Lower leg skin (tissue), 3 donors: Measurements from ENCODE around the gene ADISSP.

Source experiments
- CTCF ChIP-seq, 3 donors: fragments of 450-650 bp; IDR thresholded peaks; one replicate each; pipeline ENCODE4 v1.5.1; 2016; ENCODE audit warnings: antibody characterized with exemption in 3 of 3, mild to moderate bottlenecking in 3 of 3, moderate library complexity in 2 of 3
- POLR2A ChIP-seq, 2 donors: fragments of 450-650 bp; IDR thresholded peaks; one replicate each; pipeline ENCODE4 v1.6.1; 2016 to 2017; ENCODE audit warnings: antibody characterized with exemption in 2 of 2, mild to moderate bottlenecking in 1 of 2, moderate library complexity in 1 of 2

GRCh38 chr20:3727401-3728021 is 40.0 kb downstream of the ADISSP start:
- no peak for TF ChIP-seq POLR2A (IDR thresholded peaks at IDR 0.05)
- TF ChIP-seq CTCF (IDR thresholded peaks at IDR 0.05): no peak
